ENCODE measurements around the gene TTLL11.

DNA sequence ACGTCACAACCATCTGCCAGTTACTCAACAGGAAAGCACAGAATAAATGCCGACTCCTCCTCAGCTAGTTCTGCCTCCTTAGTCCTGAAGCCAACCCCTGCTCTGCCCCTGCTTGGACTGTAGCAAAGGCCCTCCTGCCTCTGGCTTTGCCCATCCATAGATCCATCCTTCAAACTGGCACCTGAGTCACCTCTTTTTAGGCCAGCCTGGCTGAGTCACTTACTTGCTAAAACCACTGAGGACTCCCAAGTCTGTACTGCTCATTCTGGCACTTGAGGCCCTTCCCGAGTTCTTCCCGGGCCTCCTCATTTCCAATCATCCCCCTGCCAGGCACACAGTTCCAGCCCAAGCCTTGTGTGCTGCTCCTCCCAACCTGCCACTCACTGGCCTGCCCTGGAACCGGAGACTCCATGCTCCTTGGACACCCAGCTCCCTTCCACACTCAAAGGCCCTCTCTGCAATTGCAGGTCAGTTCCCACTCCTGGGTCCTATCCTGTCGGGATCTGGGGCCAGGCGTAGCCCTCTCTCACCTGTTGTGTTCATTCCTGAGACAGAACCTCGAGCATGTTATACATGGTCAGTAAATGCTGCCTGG is 221.6 kb downstream of the TTLL11 start:
- TF ChIP-seq EP300 (IDR thresholded peaks at IDR 0.05) (no peak), CTCF (IDR thresholded peaks at IDR 0.05) (no peak)

Data from tibial nerve (tissue), 4 donors.